ENCODE measurements around the gene PLXNC1. TPM values are rescaled to one million over a fixed set of nuclear protein-coding genes. Genes with fewer than 3 reads are reported as not detected.

PLXNC1 gene
- total and polyA plus RNA-seq, 4 donors: 1.7 to 70.0 (median 36.3) TPM

GRCh38 chr12:94175763-94176668 lies 27.6 kb downstream of the PLXNC1 start:
- 55 to 61% methylated on average over 10 of the region's 10 CpGs for WGBS, 2 donors
- Histone ChIP-seq H3K4me1 (ENCODE audit: control insufficient read depth in 5 of 5, insufficient read depth in 5 of 5, low read length in 5 of 5) (peaks cover 0 to 2% (median 0%) of the 10 kb centered on the region in 5 donors), H3K27me3 (ENCODE audit: control insufficient read depth in 3 of 3, insufficient read depth in 3 of 3, low read length in 2 of 3) (peaks cover 0 to 2% (median 0%) of the 10 kb centered on the region in 3 donors), H3K4me3 (no peak overlapping the region), H3K9ac (ENCODE audit: insufficient read depth in 1 of 2, low read length in 2 of 2) (no peak overlapping the region), H3K27ac (ENCODE audit: low read depth in 1 of 2, low read length in 1 of 2) (no peak overlapping the region), H3K36me3 (ENCODE audit: control insufficient read depth in 4 of 4, insufficient read depth in 4 of 4, low read length in 4 of 4) (peaks cover 0 to 2% (median 0%) of the 10 kb centered on the region in 4 donors), H3K9me3 (ENCODE audit: control insufficient read depth in 4 of 4, insufficient read depth in 3 of 4, low read length in 3 of 4) (no peaks in the 10 kb centered on the region)
- no peak for TF ChIP-seq CTCF (IDR thresholded peaks at IDR 0.05; ENCODE audit: control extremely low read depth, extremely low read depth)
- DNase-seq: no peak
- ATAC-seq (ENCODE audit: insufficient read depth, low FRiP score): no peak

- H3K4me3 ChIP-seq: no peak overlapping the region
- DNase-seq: no peak
- TF ChIP-seq CTCF (IDR thresholded peaks at IDR 0.05; ENCODE audit: control extremely low read depth, extremely low read depth): no peak
- no peak overlapping the region for H3K27ac ChIP-seq (ENCODE audit: low read depth in 1 of 2, low read length in 1 of 2)
- H3K27me3 ChIP-seq (ENCODE audit: control insufficient read depth in 3 of 3, insufficient read depth in 3 of 3, low read length in 2 of 3): peaks cover 0 to 2% (median 0%) of the 10 kb centered on the region in 3 donors
- H3K36me3 ChIP-seq (ENCODE audit: control insufficient read depth in 4 of 4, insufficient read depth in 4 of 4, low read length in 4 of 4): no peaks in the 10 kb centered on the region
- no peak overlapping the region for H3K9ac ChIP-seq (ENCODE audit: insufficient read depth in 1 of 2, low read length in 2 of 2)
- no peaks in the 10 kb centered on the region for H3K4me1 ChIP-seq (ENCODE audit: control insufficient read depth in 5 of 5, insufficient read depth in 5 of 5, low read length in 5 of 5)
- no peak for ATAC-seq (ENCODE audit: insufficient read depth, low FRiP score)
- H3K9me3 ChIP-seq (ENCODE audit: control insufficient read depth in 4 of 4, insufficient read depth in 3 of 4, low read length in 3 of 4): no peaks in the 10 kb centered on the region
Observed at GRCh38 chr12:94178054-94178453, 29.7 kb downstream of the PLXNC1 start.

GRCh38 chr12:94178882-94179281 lies 30.5 kb downstream of the PLXNC1 start:
- Histone ChIP-seq H3K9me3 (ENCODE audit: control insufficient read depth in 4 of 4, insufficient read depth in 3 of 4, low read length in 3 of 4) (no peaks in the 10 kb centered on the region), H3K27me3 (ENCODE audit: control insufficient read depth in 3 of 3, insufficient read depth in 3 of 3, low read length in 2 of 3) (peaks cover 0 to 2% (median 0%) of the 10 kb centered on the region in 3 donors), H3K36me3 (ENCODE audit: control insufficient read depth in 4 of 4, insufficient read depth in 4 of 4, low read length in 4 of 4) (no peaks in the 10 kb centered on the region), H3K27ac (ENCODE audit: low read depth in 1 of 2, low read length in 1 of 2) (no peak overlapping the region), H3K4me3 (no peak overlapping the region), H3K9ac (ENCODE audit: insufficient read depth in 1 of 2, low read length in 2 of 2) (no peak overlapping the region), H3K4me1 (ENCODE audit: control insufficient read depth in 5 of 5, insufficient read depth in 5 of 5, low read length in 5 of 5) (no peaks in the 10 kb centered on the region)
- DNase-seq (no peak), ATAC-seq (ENCODE audit: insufficient read depth, low FRiP score) (no peak)
- WGBS, 2 donors: 36 to 73% methylated on average over 3 of the region's 3 CpGs
- no peak for TF ChIP-seq CTCF (IDR thresholded peaks at IDR 0.05; ENCODE audit: control extremely low read depth, extremely low read depth)

Measured in lung (tissue), 12 donors.